Stimulated activated naive B cell treated with anti-CD40 and anti-IgM and Interleukin-4, amounts not matched to agents 10 μg/mL and 1 μg/mL and 100 μg/mL, for 72 hours (primary cell): Measurements from ENCODE around the gene PLXNA2.

Experiments used
- ATAC-seq, 2 donors: fragments of 150-1000 bp; cut with Tn5 transposase; replicated peaks; 2 replicates each; pipeline ENCODE4 v1.10.0; 2021; ENCODE audit warnings: moderate library complexity in 1 of 2
- DNase-seq: peaks from one replicate; pipeline ENCODE4 v3.0.0; 2021
- H3K27ac Mint-ChIP-seq: one replicate; pipeline ENCODE4 v1.8.0; 2022; ENCODE audit warnings: mild to moderate bottlenecking, mixed read lengths
- H3K27me3 Mint-ChIP-seq, 2 donors: one replicate each; pipeline ENCODE4 v1.8.0; 2022; ENCODE audit warnings: mixed read lengths in 2 of 2
- H3K36me3 Mint-ChIP-seq, 2 donors: one replicate each; pipeline ENCODE4 v1.8.0; 2022; ENCODE audit warnings: mixed read lengths in 2 of 2, mild to moderate bottlenecking in 1 of 2
- H3K4me1 Mint-ChIP-seq, 2 donors: one replicate each; pipeline ENCODE4 v1.8.0; 2022; ENCODE audit warnings: mixed read lengths in 2 of 2, mild to moderate bottlenecking in 1 of 2
- H3K4me3 Mint-ChIP-seq, 2 donors: one replicate each; pipeline ENCODE4 v1.8.0; 2022; ENCODE audit warnings: mild to moderate bottlenecking in 2 of 2, mixed read lengths in 2 of 2, moderate library complexity in 1 of 2
- H3K9me3 Mint-ChIP-seq, 2 donors: one replicate each; pipeline ENCODE4 v1.8.0; 2022; ENCODE audit warnings: mixed read lengths in 2 of 2, mild to moderate bottlenecking in 1 of 2

PLXNA2 gene

GRCh38 chr1:207999274-207999915 lies 244.8 kb downstream of the PLXNA2 start:
- Mint-ChIP-seq H3K4me1 (no peaks in the 10 kb centered on the region), H3K4me3 (no peak overlapping the region), H3K9me3 (no peaks in the 10 kb centered on the region), H3K36me3 (no peaks in the 10 kb centered on the region), H3K27me3 (peaks cover 0 to 5% of the 10 kb centered on the region in 2 donors), H3K27ac (no peak overlapping the region)
- no peak for ATAC-seq
- no peak for DNase-seq

DNA sequence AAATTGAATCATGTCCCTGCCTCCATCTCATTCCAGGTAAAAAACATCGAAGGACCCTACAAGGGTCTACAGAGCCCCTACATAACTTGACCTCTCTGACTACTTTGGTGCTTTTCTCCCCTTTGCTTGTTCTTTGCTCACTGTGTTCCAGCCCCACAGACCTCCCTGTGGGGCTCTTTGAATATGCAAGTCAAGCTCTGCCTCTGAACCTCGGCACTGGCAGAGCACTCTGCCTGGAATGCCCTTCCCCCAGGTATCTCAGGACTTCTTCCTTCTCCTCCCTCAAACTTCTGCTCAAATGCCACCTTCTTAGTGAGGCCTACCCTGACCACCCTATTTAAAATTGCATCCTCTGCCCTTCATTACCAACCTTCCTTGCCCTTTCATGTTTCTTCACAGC lies 245.5 kb downstream of the PLXNA2 start:
- Mint-ChIP-seq H3K4me1 (no peaks in the 10 kb centered on the region), H3K36me3 (no peaks in the 10 kb centered on the region), H3K4me3 (no peak overlapping the region), H3K27me3 (peaks cover 1 to 10% of the 10 kb centered on the region in 2 donors), H3K9me3 (no peaks in the 10 kb centered on the region), H3K27ac (no peak overlapping the region)
- ATAC-seq (no peak), DNase-seq (no peak)

DNA sequence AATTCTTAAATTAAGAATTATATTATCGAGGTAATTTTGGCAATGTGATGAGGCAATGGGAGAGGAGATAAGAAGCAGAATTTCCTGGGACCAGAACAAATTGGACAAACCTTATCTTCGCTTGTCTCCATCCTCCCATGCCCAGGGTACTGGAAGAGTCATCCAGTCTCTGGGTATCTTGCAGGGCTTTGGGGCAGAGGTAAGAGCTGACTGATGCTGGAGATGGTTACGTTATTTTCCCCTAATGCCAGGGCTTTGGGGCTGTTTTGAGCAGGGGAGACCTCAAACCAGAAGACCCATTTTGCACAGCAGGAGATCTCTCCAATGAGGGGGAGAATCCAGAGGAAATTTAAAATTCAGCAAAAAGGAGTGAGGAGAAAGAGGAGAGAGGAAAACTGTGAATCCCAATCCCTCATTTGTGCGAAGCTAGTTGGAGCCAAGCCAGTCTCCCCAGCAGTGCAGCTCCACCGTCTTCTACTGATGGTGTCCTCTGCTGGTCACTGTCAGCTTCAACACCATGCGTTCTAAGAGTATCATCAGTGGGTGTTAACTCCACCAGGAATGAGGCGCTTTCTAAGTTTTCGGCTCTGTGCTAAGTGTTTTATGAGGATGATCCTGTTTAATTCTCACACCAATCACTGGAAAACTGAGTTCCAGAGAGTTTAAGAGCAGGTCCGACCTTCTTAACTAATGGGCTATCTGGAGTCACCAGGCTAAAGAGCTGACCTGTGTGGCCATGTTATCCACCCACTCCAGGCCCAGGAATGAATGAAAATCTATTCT lies 246.5 kb downstream of the PLXNA2 start:
- Mint-ChIP-seq H3K27ac (no peak overlapping the region), H3K36me3 (no peaks in the 10 kb centered on the region), H3K4me3 (no peak overlapping the region), H3K4me1 (no peaks in the 10 kb centered on the region), H3K27me3 (peaks cover 8 to 12% of the 10 kb centered on the region in 2 donors), H3K9me3 (no peaks in the 10 kb centered on the region)
- DNase-seq (peak; percentile 8), ATAC-seq (peak; percentile 86 to 90)

GRCh38 chr1:207996636-207997035 lies 247.5 kb downstream of the PLXNA2 start:
- no peaks in the 10 kb centered on the region for H3K9me3 Mint-ChIP-seq
- DNase-seq (no peak), ATAC-seq (peak in 1 of 2 donors; percentile 39)
- H3K27ac Mint-ChIP-seq, result no peak overlapping the region
- no peaks in the 10 kb centered on the region for H3K36me3 Mint-ChIP-seq
- H3K4me1 Mint-ChIP-seq, result no peaks in the 10 kb centered on the region
- no peak overlapping the region for H3K4me3 Mint-ChIP-seq
- H3K27me3 Mint-ChIP-seq, result peaks cover 8 to 12% of the 10 kb centered on the region in 2 donors

GRCh38 chr1:207995576-207995975 lies 248.6 kb downstream of the PLXNA2 start:
- Mint-ChIP-seq H3K4me3 (no peak overlapping the region), H3K27ac (no peak overlapping the region), H3K4me1 (no peaks in the 10 kb centered on the region), H3K27me3 (peaks cover 9 to 17% of the 10 kb centered on the region in 2 donors), H3K36me3 (no peaks in the 10 kb centered on the region), H3K9me3 (no peaks in the 10 kb centered on the region)
- ATAC-seq (no peak), DNase-seq (no peak)

- DNase-seq (no peak), ATAC-seq (no peak)
- Mint-ChIP-seq H3K27ac (no peak overlapping the region), H3K4me3 (no peak overlapping the region), H3K36me3 (no peaks in the 10 kb centered on the region), H3K4me1 (no peaks in the 10 kb centered on the region), H3K9me3 (peaks cover 0 to 2% of the 10 kb centered on the region in 2 donors), H3K27me3 (peaks cover 13 to 28% of the 10 kb centered on the region in 2 donors)
Measured at GRCh38 chr1:207993477-207994445, 250.4 kb downstream of the PLXNA2 start.

DNA sequence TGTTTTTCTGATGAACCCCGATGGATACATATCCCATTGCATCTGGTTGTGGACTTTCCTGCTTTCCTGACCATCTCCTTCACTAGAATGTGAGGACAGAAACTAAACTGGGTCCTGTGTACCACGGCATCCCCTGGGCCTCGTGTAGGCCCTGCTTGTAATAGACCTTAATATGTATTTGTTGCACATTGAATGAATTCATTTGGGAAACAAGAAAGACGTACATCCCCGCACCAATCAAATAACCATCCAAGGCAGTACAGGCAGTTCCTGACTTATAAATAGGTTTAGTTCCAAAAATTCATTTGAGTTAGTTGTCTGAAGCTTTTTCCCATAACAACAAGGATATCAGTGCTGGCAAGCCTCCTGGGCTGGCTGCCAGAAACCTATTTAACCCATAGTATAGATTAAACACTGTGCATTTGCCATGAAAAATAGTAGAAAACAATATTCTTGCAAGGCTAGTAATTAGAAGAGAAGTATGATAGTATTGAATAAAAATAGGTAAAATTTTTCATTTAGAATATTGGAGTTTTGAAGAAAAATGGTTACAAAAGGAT lies 251.4 kb downstream of the PLXNA2 start:
- no peak for ATAC-seq
- Mint-ChIP-seq H3K4me1 (no peaks in the 10 kb centered on the region), H3K4me3 (no peak overlapping the region), H3K27me3 (peaks cover 13 to 31% of the 10 kb centered on the region in 2 donors), H3K27ac (no peak overlapping the region), H3K36me3 (no peaks in the 10 kb centered on the region), H3K9me3 (peaks cover 0 to 2% of the 10 kb centered on the region in 2 donors)
- DNase-seq, result no peak

DNA sequence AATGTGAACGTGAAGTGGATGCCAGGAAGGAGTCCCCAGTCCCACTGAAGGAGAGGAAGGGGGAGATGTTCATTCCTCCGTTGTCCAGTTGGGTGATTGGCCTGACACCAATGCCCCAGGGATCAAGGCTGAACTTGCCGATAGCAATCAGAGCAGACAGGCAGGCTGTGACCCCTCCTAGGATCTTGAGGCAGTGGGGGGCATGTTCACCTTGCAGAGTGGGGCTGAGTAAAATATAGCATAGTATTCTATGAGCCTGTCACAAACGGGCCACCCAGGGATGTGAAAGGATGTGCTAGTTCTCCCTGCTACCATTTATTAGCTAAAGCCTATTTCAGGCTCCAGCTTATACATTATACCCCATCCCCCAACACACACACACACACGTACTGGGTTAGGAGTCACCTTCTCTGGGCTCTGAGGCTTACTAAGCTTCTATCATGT lies 252.6 kb downstream of the PLXNA2 start:
- H3K36me3 Mint-ChIP-seq, result no peaks in the 10 kb centered on the region
- DNase-seq, result no peak
- no peak overlapping the region for H3K4me3 Mint-ChIP-seq
- peaks cover 13 to 31% of the 10 kb centered on the region in 2 donors for H3K27me3 Mint-ChIP-seq
- no peaks in the 10 kb centered on the region for H3K4me1 Mint-ChIP-seq
- no peak overlapping the region for H3K27ac Mint-ChIP-seq
- peaks cover 0 to 2% of the 10 kb centered on the region in 2 donors for H3K9me3 Mint-ChIP-seq
- no peak for ATAC-seq

DNA sequence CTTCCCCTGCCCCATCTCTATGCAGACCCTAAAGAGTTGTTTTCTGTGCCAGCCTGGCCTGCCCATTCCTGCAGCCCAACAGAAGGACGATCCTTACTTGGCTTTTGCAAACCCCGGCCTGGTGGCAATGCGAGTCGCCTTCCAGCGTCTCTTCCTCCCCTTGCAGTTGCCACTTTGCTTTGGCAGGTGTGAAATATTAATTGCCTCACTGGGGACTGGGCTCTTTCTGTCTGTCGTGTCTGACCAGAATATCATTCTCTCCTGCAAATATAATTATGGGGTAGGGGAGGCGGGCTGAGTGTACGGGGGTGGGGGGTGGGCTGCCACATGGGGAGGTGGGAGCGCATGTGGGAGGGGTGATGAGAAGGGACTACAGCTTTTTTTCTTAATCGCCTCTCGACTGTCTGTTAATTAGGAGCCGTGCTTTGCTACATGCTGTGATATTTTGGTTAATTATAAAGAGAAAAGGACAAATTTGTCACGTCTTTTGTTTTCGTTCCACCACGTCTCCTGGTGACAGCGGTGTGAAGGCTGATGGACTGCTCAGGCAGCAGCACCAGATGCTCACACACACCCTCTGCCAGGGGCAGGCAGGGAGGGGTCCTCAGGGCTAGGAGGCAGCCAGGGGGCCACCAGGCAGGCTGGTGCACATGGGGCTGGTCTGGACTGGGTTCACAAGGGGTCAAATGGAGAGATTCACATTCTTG lies 253.2 kb downstream of the PLXNA2 start:
- no peak for DNase-seq
- H3K4me3 Mint-ChIP-seq, result no peak overlapping the region
- no peak overlapping the region for H3K27ac Mint-ChIP-seq
- no peak for ATAC-seq
- H3K9me3 Mint-ChIP-seq, result peaks cover 0 to 2% of the 10 kb centered on the region in 2 donors
- peaks cover 0 to 2% of the 10 kb centered on the region in 2 donors for H3K4me1 Mint-ChIP-seq
- H3K27me3 Mint-ChIP-seq, result peaks cover 13 to 31% of the 10 kb centered on the region in 2 donors
- no peaks in the 10 kb centered on the region for H3K36me3 Mint-ChIP-seq

- Mint-ChIP-seq H3K4me1 (peaks cover 0 to 4% of the 10 kb centered on the region in 2 donors), H3K4me3 (no peak overlapping the region), H3K27me3 (peaks cover 13 to 31% of the 10 kb centered on the region in 2 donors), H3K27ac (no peak overlapping the region), H3K9me3 (peaks cover 0 to 2% of the 10 kb centered on the region in 2 donors), H3K36me3 (no peaks in the 10 kb centered on the region)
- ATAC-seq, result no peak
- no peak for DNase-seq
Measured at GRCh38 chr1:207990455-207990854, 253.7 kb downstream of the PLXNA2 start.

DNA sequence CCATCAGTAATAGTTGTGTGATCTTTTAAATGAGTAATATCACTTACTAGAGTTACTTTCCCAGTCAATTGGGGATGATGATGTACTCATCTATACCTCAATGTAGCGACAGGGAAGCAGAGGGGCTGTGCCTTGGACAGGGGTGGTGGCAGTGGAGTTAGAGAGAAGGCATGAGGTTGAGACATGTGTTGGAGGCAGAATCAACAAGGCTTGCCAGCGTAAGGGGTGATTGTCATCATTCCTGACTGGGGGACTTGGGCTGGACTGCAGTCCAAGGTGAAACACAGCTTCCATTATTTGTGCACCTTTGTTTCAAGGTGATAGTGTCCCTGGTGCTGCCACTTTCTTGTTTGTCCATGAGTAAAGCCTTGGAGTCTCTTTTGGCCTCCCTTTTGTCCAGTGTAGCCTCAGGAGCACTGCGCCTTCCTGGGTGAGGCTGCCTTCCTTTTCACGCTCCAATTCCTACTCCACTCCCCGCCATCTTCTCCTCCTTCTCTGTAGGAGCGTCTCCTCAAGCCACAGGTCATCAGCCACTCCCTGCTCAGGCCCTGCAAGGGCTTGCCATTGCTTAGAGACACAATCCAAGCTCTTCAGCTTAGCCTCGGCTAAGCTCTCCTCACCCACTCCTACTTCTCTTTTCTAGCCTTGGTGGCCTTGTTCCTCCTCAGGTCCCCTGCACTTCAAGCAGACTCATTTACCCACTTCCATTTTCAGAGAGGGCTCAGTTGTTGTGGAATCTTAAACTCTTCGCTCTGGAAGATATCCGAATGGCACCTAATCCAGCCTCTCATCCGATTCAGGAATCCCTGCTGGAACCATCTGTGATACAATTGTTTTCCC lies 255.6 kb downstream of the PLXNA2 start:
- H3K27me3 Mint-ChIP-seq, result peaks cover 11 to 23% of the 10 kb centered on the region in 2 donors

GRCh38 chr1:207987164-207987563 lies 257.0 kb downstream of the PLXNA2 start:
- H3K27me3 Mint-ChIP-seq, result peaks cover 12 to 24% of the 10 kb centered on the region in 2 donors
- peaks cover 0 to 2% of the 10 kb centered on the region in 2 donors for H3K9me3 Mint-ChIP-seq
- H3K4me3 Mint-ChIP-seq, result no peak overlapping the region
- H3K4me1 Mint-ChIP-seq, result peaks cover 0 to 4% of the 10 kb centered on the region in 2 donors
- no peak for DNase-seq
- H3K27ac Mint-ChIP-seq, result no peak overlapping the region
- no peak for ATAC-seq
- H3K36me3 Mint-ChIP-seq, result no peaks in the 10 kb centered on the region

More for the DNA sequence above, 255.6 kb downstream of the PLXNA2 start:
- Mint-ChIP-seq H3K36me3 (no peaks in the 10 kb centered on the region), H3K27ac (no peak overlapping the region), H3K4me3 (no peak overlapping the region), H3K4me1 (peaks cover 0 to 4% of the 10 kb centered on the region in 2 donors), H3K9me3 (peaks cover 0 to 2% of the 10 kb centered on the region in 2 donors)
- DNase-seq (no peak), ATAC-seq (no peak)

DNA sequence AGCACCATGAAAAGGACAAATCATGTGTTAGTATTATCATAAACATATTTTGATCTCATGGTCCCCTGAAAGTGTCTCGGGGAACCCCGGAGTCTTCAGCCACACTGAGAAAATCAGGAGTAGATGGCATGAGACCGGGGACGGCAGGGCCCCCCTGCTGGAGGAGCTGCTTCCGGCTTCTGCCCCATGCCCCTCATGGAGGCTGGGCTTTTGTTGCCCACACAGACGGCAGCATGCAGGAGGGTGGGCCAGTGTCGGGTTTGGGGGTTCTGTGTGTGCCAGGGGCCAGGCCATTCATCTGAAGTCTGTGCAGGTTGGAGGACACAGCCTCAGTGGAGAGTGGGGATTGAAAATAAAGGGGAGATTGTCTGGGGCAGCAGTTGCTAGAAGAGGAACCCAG lies 258.2 kb downstream of the PLXNA2 start:
- Mint-ChIP-seq H3K27ac (no peak overlapping the region), H3K27me3 (peaks cover 22 to 27% of the 10 kb centered on the region in 2 donors), H3K4me3 (no peak overlapping the region), H3K9me3 (peaks cover 0 to 2% of the 10 kb centered on the region in 2 donors), H3K4me1 (peaks cover 0 to 4% of the 10 kb centered on the region in 2 donors), H3K36me3 (no peaks in the 10 kb centered on the region)
- ATAC-seq, result no peak
- no peak for DNase-seq
